Gastroesophageal sphincter (tissue), 3 donors: ENCODE measurements around the gene CRIM1.

Experiments used
- POLR2A ChIP-seq, 2 donors: fragments of 450-650 bp; IDR thresholded peaks; one replicate each; pipeline ENCODE4 v1.6.1; 2017; ENCODE audit warnings: antibody characterized with exemption in 2 of 2, mild to moderate bottlenecking in 2 of 2, moderate library complexity in 1 of 2
- POLR2AphosphoS5 ChIP-seq: sonication (generic); formaldehyde crosslinking; IDR thresholded peaks from one replicate; pipeline ENCODE4 v1.6.1; 2017; ENCODE audit warnings: antibody characterized with exemption
- TF ChIP-seq, protein P1 (sequence below), 4 experiments: fragments of 200-600 bp in 2 of 4; fragments of 450-650 bp in 2 of 4; sonication (generic) in 1 of 4; IDR thresholded peaks; one replicate each; pipeline ENCODE4 v1.5.1; 2017 to 2019; ENCODE audit warnings: antibody characterized with exemption in 4 of 4, mild to moderate bottlenecking in 2 of 4, moderate library complexity in 2 of 4

DNA sequence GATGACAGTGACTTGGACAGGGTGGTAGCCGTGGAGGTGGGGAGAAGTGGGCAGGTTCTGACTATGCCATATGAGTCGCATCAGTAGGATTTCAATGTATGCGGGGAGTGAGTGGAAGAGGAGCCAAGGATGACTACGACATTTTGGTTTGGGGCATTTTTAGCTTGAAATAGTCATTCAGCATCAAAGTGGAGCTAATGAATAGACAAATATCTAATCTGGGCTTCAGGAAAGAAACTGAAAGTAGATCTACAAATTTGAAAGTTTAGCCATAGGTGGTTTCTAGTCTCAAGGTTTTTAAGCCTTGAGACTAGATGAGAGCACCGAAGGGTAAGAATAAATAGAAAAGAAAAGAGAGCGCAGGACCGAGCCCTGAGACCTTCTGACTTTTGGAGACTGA is 184.1 kb downstream of the CRIM1 start:
- TF ChIP-seq, protein P1, sequence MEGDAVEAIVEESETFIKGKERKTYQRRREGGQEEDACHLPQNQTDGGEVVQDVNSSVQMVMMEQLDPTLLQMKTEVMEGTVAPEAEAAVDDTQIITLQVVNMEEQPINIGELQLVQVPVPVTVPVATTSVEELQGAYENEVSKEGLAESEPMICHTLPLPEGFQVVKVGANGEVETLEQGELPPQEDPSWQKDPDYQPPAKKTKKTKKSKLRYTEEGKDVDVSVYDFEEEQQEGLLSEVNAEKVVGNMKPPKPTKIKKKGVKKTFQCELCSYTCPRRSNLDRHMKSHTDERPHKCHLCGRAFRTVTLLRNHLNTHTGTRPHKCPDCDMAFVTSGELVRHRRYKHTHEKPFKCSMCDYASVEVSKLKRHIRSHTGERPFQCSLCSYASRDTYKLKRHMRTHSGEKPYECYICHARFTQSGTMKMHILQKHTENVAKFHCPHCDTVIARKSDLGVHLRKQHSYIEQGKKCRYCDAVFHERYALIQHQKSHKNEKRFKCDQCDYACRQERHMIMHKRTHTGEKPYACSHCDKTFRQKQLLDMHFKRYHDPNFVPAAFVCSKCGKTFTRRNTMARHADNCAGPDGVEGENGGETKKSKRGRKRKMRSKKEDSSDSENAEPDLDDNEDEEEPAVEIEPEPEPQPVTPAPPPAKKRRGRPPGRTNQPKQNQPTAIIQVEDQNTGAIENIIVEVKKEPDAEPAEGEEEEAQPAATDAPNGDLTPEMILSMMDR (IDR thresholded peaks at IDR 0.05): no peak
- TF ChIP-seq POLR2A (IDR thresholded peaks at IDR 0.05): no peak
- TF ChIP-seq POLR2AphosphoS5: no peak
